GM18499 (cell line): ENCODE results near the gene PYCR2.
A peak's percentile ranks its signal among the peaks of the same experiment; 100 is the strongest.
"Not testable (repeated sequence)": the region's sequence is repeated elsewhere in the genome, so short reads cannot be mapped to it uniquely, and the experiment has no call there.

Source experiments
- ATAC-seq: cut with Tn5 transposase; IDR thresholded peaks from one replicate; pipeline ENCODE4 v1.9.1; 2021; ENCODE audit warnings: moderate number of reproducible peaks; ENCODE audit not compliant: insufficient read depth, unreplicated experiment

The PYCR2 gene

GRCh38 chr1:225943582-225943981 is 19.5 kb upstream of the PYCR2 start:
- no peak for ATAC-seq

GRCh38 chr1:225942574-225942973 is 18.5 kb upstream of the PYCR2 start:
- ATAC-seq, result peak; percentile 78

GRCh38 chr1:225941942-225942222 is 17.8 kb upstream of the PYCR2 start:
- ATAC-seq, result no peak

- no peak for ATAC-seq
These were observed 17.3 kb upstream of the PYCR2 start, which contains the start of gene LEFTY2 for GRCh38 chr1:225941187-225941941. Gene LEFTY2, minus strand, starts transcription at chr1:225941220. Its CDS starts 80 bp downstream, at chr1:225941140.

- ATAC-seq, result no peak
These were observed 16.5 kb upstream of the PYCR2 start for GRCh38 chr1:225940385-225941151.

GRCh38 chr1:225939939-225940310 is 15.9 kb upstream of the PYCR2 start:
- not testable (repeated sequence) for ATAC-seq

GRCh38 chr1:225939097-225939938 is 15.3 kb upstream of the PYCR2 start:
- not testable (repeated sequence) for ATAC-seq

- no peak for ATAC-seq
These were observed 13.3 kb upstream of the PYCR2 start for GRCh38 chr1:225937048-225937968.

GRCh38 chr1:225936523-225936922 is 12.5 kb upstream of the PYCR2 start:
- ATAC-seq, result no peak

GRCh38 chr1:225936086-225936485 is 12.0 kb upstream of the PYCR2 start:
- ATAC-seq, result not testable (repeated sequence)

GRCh38 chr1:225934711-225935110 is 10.7 kb upstream of the PYCR2 start:
- no peak for ATAC-seq

- ATAC-seq, result no peak
These were observed 9.0 kb upstream of the PYCR2 start for GRCh38 chr1:225933072-225933471.

- no peak for ATAC-seq
These were observed 7.5 kb upstream of the PYCR2 start for GRCh38 chr1:225931270-225932136.

GRCh38 chr1:225930566-225930965 is 6.5 kb upstream of the PYCR2 start:
- no peak for ATAC-seq

GRCh38 chr1:225929462-225929861 is 5.4 kb upstream of the PYCR2 start:
- ATAC-seq, result not testable (repeated sequence)

GRCh38 chr1:225928186-225929175 is 4.4 kb upstream of the PYCR2 start:
- ATAC-seq, result no peak

GRCh38 chr1:225926551-225927113 is 2.6 kb upstream of the PYCR2 start:
- no peak for ATAC-seq

- ATAC-seq, result no peak
These were observed 714 bp downstream of the PYCR2 start for GRCh38 chr1:225923381-225923691.
